ENCODE measurements around the gene CDH24.

CDH24 gene

DNA sequence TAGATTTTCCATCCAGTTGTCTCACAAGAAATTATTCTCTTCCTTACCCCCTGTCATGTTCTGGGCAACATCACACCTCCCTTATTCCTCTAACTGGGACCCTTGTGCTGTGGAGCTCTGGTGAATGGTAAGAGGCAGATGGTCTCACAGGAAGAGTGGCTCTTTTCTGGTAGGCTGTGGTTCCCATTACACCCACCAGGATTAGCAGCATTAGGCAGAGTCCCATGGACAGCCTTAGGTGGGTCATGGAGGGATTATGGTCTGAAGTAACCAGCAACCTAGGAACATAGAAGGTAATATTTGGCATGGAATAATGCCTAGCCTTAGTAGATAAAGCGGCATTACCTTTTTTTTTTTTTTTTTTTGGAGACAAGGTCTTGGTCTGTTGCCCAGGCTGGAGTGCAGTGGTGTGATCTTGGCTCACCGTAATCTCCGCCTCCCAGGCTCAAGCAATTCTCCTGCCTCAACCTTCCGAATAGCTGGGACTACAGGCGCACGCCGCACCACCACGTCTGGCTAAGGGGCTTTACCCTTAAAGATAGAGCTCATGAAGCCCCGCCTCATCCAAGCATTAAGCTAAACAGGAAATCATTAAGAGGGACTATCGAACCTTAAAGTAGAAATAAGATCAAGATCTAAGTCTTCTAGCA lies 42.0 kb upstream of the CDH24 start:
- Histone ChIP-seq H3K4me3 (ENCODE audit: low read length) (no peak overlapping the region), H3K9me3 (replicated peaks; ENCODE audit: insufficient read depth, low read length) (no peaks in the 10 kb centered on the region), H3K36me3 (replicated peaks; ENCODE audit: insufficient read depth, low read length) (no peaks in the 10 kb centered on the region), H3K9ac (ENCODE audit: low read length) (no peak overlapping the region), H2AFZ (ENCODE audit: low read length) (no peak overlapping the region), H4K20me1 (ENCODE audit: insufficient read depth, low read length) (no peaks in the 10 kb centered on the region), H3K27ac (ENCODE audit: low read length) (no peak overlapping the region), H3K27me3 (replicated peaks; ENCODE audit: insufficient read depth, low read length) (no peaks in the 10 kb centered on the region), H3K79me2 (ENCODE audit: low read length) (peaks cover 29% of the 10 kb centered on the region), H3K4me1 (ENCODE audit: low read length) (no peaks in the 10 kb centered on the region), H3F3A (ENCODE audit: insufficient read depth, low read length) (no peaks in the 10 kb centered on the region), H3K9me2 (replicated peaks; ENCODE audit: insufficient read depth, low read length) (no peaks in the 10 kb centered on the region), H3K4me2 (ENCODE audit: low read depth, low read length) (no peak overlapping the region)
- TF ChIP-seq EZH2phosphoT487 (IDR thresholded peaks at IDR 0.05; ENCODE audit: low read length) = no peak
- no peak for TF ChIP-seq EZH2 (optimal IDR thresholded peaks at IDR 0.05; ENCODE audit: low read depth, low read length)
- no peak for TF ChIP-seq CTCF (IDR thresholded peaks at IDR 0.05; ENCODE audit: low read length)
- DNase-seq = no peak

DNA sequence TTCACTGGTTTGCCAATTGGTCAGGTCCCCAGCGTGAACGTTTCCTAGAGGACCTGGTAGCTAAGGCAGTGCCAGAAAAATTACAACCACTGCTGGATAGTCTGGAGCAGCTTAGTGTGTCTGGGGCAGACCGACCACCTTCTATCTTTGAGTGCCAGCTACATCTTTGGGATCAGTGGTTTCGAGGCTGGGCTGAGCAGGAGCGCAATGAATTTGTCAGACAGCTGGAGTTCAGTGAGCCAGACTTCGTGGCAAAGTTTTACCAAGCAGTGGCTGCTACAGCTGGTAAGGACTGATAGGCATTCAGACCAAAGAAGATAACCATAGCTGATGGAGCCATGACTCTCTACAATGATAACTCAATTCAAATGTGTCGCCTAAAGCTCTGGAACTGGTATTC lies 40.5 kb upstream of the CDH24 start:
- H3K4me2 ChIP-seq (ENCODE audit: low read depth, low read length) = no peak overlapping the region

DNA sequence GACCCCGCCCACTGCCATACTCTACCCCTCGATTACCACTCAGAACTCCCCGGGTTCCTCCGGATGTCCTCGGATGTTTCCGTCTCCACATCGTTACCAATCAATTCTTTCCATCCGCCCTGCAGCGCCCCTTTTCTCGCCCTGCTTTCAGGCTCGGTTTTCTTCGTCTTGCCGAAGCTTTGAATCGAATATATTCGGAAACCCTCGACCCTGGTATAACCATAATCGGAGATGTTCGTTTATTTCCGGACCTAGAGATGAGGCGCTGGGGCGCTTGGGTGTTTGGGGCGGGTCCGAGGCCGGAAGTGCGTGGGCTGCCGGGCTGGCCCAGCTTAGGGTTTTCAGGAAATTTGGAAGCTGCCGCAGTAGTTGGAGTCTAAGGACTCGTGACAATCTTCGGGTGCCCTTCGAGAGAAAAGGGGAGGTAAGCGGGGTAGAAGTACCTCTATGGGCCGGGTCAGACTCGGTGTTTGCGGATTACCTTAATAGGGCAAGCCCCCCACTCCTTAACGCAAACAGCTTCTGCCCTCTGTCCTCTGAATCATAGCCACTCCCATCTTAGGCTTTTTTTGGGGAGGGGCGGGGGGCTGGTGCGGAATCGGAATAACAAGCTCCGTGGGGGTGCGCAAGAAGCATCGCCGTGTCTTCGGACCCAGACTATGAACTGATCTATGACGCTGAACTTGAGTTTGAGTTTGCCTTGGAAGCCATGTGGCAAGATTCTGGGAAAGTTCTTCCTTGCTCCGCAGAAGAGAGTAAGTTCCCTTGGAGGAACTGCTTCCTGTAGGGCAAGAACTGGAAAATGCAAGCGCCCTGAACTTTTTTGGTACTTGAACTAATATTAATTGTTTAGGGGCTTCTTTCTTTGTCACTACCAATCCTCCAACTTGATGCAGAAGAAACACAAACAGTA lies 38.1 kb upstream of the CDH24 start, which contains the start of gene C14orf119:
TSS of gene C14orf119 (plus strand) at position 310 of the 913 bp plus-strand sequence. CDS start 2,154 bp downstream, outside the sequence.
- no peak for TF ChIP-seq CTCF (IDR thresholded peaks at IDR 0.05; ENCODE audit: low read length)
- TF ChIP-seq EZH2 (optimal IDR thresholded peaks at IDR 0.05; ENCODE audit: low read depth, low read length) = no peak
- TF ChIP-seq EZH2phosphoT487 (IDR thresholded peaks at IDR 0.05; ENCODE audit: low read length) = no peak
- H3K9me2 ChIP-seq (replicated peaks; ENCODE audit: insufficient read depth, low read length) = no peaks in the 10 kb centered on the region
- H3F3A ChIP-seq (ENCODE audit: insufficient read depth, low read length) = no peaks in the 10 kb centered on the region
- peak; percentile 97 for DNase-seq
- no peaks in the 10 kb centered on the region for H3K27me3 ChIP-seq (replicated peaks; ENCODE audit: insufficient read depth, low read length)
- no peaks in the 10 kb centered on the region for H3K4me1 ChIP-seq (ENCODE audit: low read length)
- peak within 1 kb of the TSS; percentile 74 for H2AFZ ChIP-seq (ENCODE audit: low read length)
- H3K79me2 ChIP-seq (ENCODE audit: low read length) = peaks cover 61% of the 10 kb centered on the region
- peak within 1 kb of the TSS; percentile 84 for H3K27ac ChIP-seq (ENCODE audit: low read length)
- H3K4me3 ChIP-seq (ENCODE audit: low read length) = peak within 1 kb of the TSS; percentile 86
- peak within 1 kb of the TSS; percentile 95 for H3K9ac ChIP-seq (ENCODE audit: low read length)
- H3K36me3 ChIP-seq (replicated peaks; ENCODE audit: insufficient read depth, low read length) = no peaks in the 10 kb centered on the region; the same call in 1 of the 2 replicates
- H3K4me2 ChIP-seq (ENCODE audit: low read depth, low read length) = peak within 1 kb of the TSS; percentile 76
- no peaks in the 10 kb centered on the region for H3K9me3 ChIP-seq (replicated peaks; ENCODE audit: insufficient read depth, low read length)
- no peaks in the 10 kb centered on the region for H4K20me1 ChIP-seq (ENCODE audit: insufficient read depth, low read length)

More for the DNA sequence above, 40.5 kb upstream of the CDH24 start:
- peaks cover 45% of the 10 kb centered on the region for H3K79me2 ChIP-seq (ENCODE audit: low read length)
- H3K9me2 ChIP-seq (replicated peaks; ENCODE audit: insufficient read depth, low read length) = no peaks in the 10 kb centered on the region
- no peak overlapping the region for H2AFZ ChIP-seq (ENCODE audit: low read length)
- H3K4me1 ChIP-seq (ENCODE audit: low read length) = no peaks in the 10 kb centered on the region
- H3K4me3 ChIP-seq (ENCODE audit: low read length) = no peak overlapping the region
- no peaks in the 10 kb centered on the region for H3F3A ChIP-seq (ENCODE audit: insufficient read depth, low read length)
- no peak for DNase-seq
- no peaks in the 10 kb centered on the region for H3K9me3 ChIP-seq (replicated peaks; ENCODE audit: insufficient read depth, low read length)
- TF ChIP-seq EZH2 (optimal IDR thresholded peaks at IDR 0.05; ENCODE audit: low read depth, low read length) (no peak), EZH2phosphoT487 (IDR thresholded peaks at IDR 0.05; ENCODE audit: low read length) (no peak), CTCF (IDR thresholded peaks at IDR 0.05; ENCODE audit: low read length) (no peak)
- no peak overlapping the region for H3K27ac ChIP-seq (ENCODE audit: low read length)
- no peaks in the 10 kb centered on the region for H3K36me3 ChIP-seq (replicated peaks; ENCODE audit: insufficient read depth, low read length)
- no peaks in the 10 kb centered on the region for H3K27me3 ChIP-seq (replicated peaks; ENCODE audit: insufficient read depth, low read length)
- no peak overlapping the region for H3K9ac ChIP-seq (ENCODE audit: low read length)
- no peaks in the 10 kb centered on the region for H4K20me1 ChIP-seq (ENCODE audit: insufficient read depth, low read length)
